HEK293T (cell line): ENCODE results near the gene BEST1.

Experiments used
- ARNT ChIP-seq: fragments of 450-650 bp; IDR thresholded peaks from 2 replicates; pipeline ENCODE4 v1.6.1; 2017; ENCODE audit warnings: mild to moderate bottlenecking
- BHLHE40 ChIP-seq: fragments of 450-650 bp; IDR thresholded peaks from 2 replicates; pipeline ENCODE4 v1.6.1; 2016; ENCODE audit warnings: mild to moderate bottlenecking, moderate library complexity, borderline replicate concordance
- FOXM1 ChIP-seq: fragments of 450-650 bp; IDR thresholded peaks from 2 replicates; pipeline ENCODE4 v1.6.1; 2017; ENCODE audit warnings: mild to moderate bottlenecking, borderline replicate concordance
- SP1 ChIP-seq: fragments of 450-650 bp; IDR thresholded peaks from 2 replicates; pipeline ENCODE4 v1.6.1; 2017
- SUZ12 ChIP-seq: fragments of 450-650 bp; IDR thresholded peaks from 2 replicates; pipeline ENCODE4 v1.6.1; 2016; ENCODE audit warnings: mild to moderate bottlenecking

DNA sequence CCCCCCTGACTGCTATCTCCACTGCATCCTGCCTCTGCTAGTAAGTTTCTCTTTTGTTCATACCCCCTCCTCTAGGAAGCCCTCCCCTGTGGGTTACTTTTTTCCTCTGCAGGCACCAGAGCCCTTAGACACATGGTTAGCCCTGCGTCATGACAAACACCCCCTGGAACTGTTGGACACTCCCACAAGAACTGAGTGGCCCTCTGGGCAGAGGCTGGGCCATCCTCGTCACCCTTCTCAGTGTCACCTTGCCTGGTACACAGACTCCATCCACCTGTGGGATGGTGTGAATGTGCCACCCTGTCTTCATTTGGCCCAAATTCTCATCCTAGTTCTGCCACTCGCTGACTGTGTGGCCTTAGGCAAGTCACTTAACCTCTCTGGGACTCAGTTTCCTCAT lies 28.7 kb upstream of the BEST1 start:
- TF ChIP-seq SUZ12 (no peak), BHLHE40 (no peak), ARNT (no peak), SP1 (no peak), FOXM1 (no peak)
